HG03159 (cell line): ENCODE results near the gene MT1G.
"Not testable (repeated sequence)": the region's sequence is repeated elsewhere in the genome, so short reads cannot be mapped to it uniquely, and the experiment has no call there.

Source experiments
- ATAC-seq: cut with Tn5 transposase; IDR thresholded peaks from one replicate; pipeline ENCODE4 v1.9.1; 2021; ENCODE audit warnings: mild to moderate bottlenecking, moderate library complexity; ENCODE audit not compliant: unreplicated experiment

Gene MT1G

DNA sequence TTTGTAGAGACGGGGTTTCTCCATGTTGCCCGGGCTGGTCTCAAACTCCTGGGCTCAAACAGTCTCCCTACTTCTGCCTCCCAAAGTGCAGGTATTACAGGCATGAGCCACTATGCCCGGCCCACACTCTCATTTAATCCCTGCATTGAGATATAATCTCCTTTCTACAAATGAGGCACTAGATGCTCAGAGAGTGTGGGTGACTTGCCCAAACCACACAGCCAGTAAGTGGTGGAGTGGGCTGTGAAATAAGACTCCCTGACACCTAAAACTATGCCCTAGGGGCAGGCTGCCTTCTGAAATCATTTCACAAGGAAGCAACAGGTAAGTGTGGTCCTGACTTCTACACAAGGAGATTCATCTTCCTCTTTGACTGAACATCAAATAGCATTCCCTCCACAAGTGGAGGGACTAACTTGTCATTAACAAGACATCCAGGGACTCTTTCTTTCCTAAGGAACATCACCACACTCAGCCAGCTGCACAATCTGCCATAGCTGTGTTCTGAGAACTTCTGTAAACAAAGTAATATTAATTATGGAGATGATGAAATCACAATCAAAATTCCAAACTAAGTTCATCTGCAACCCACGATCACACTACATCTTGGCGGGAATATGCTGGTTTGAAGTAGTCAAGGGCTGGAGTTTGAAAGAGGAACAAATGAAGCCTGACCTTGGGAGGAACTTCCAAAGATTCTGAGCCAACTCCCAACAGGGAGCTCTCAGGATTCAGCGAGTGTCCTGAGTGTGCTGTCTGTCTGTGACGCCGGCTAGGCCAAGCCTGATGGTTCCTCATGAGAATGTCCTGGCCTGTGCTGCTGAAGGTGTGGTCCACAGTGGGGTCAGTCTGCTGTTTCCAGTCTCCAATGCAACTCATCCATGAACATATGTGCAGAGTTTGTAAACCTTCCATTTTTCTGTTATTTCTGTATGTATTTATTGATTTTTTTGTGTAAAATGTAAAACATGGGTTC, 2.3 kb downstream of the MT1G start:
- ATAC-seq, result not testable (repeated sequence)

DNA sequence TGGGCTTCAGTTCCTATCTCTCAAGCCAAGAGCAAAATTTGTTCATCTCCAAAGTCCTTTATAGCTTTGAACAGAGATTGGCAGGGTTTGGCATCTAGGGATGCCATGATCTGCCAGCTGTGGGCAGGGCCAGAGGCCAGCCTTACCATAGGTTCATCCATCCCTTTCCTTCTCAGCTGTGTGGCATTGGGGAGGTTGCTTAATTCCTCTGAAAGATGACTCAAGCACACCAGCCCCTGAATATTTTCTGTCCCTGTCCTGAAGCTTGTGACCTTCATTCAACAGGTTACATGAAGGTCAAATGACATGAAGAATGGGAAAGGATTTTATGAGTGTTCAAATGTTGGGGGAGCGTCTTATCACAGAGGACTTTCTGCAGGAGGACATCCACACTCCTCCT, 3.4 kb downstream of the MT1G start:
- no peak for ATAC-seq

DNA sequence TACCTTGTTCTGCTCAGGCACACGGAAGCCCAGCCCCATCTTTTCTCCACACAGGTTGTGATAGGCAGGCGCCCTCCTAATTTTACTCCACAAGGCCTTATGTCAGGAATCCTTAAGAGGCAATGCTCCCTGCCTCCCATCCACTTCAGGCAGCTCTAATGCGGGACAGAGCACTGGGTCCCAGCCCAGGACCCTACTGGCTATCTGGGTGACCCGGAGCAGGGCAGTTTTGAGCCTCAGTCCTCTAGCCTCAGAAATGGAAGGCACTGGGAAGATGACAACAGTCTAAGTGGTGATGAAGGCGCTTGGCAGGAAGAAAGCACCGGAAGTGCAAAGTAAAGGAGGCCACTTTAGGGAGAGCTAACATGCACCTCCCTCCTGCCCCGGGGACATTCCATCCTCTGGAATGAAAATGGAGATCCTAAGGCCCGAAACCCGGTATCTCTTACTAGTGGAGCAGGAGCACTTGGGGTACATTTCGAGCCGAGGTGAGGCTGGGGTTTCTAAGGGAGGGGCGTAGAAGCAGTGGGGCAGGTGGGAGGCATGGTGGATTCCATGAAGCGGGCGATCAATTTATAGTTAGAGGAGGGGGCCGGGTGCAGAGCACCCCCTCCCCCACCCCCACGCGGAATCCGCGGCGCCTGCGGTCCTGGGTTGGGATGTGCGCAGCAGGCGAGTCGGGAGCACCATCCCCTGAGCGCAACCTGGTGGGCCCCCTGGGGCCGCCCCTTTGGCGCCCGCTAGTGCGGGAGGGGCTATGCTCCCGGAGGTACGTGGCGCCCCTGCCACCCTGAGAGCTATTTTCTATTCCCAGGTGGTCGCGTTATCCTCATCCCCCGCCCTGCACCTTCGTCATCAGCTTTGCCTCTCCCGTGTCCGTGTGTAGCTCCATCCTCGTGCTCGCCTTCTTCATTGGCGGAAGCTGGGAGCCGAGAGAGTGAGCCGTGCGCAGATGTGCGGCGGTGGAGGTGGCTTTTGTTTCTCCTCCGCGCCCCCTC, 5.2 kb downstream of the MT1G start:
- ATAC-seq, result no peak

DNA sequence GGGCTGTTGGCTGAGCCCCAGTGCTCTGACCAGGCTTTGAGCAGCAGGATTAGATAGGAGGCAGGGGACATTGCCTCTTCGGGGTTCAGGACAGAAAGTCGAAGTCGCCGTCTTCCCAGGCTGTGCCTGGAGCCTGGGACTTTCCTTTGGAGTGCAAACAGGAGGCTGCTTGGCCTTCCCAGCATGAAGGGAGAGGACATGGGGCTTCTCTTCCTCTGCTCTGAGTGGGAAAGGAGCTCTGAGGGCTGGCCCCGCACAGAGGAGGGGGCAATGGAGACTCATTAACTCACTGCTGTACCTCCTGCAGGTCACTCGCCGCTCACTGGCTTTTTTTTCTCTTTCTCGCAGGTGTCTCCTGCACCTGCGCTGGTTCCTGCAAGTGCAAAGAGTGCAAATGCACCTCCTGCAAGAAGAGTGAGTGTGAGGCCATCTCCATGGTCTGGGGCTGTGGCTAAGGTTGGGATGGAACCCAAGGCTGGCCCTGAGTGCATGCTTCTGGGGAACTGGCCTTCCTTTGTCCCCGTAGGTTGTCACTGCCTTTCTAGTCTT, 9.5 kb downstream of the MT1G start:
- no peak for ATAC-seq

DNA sequence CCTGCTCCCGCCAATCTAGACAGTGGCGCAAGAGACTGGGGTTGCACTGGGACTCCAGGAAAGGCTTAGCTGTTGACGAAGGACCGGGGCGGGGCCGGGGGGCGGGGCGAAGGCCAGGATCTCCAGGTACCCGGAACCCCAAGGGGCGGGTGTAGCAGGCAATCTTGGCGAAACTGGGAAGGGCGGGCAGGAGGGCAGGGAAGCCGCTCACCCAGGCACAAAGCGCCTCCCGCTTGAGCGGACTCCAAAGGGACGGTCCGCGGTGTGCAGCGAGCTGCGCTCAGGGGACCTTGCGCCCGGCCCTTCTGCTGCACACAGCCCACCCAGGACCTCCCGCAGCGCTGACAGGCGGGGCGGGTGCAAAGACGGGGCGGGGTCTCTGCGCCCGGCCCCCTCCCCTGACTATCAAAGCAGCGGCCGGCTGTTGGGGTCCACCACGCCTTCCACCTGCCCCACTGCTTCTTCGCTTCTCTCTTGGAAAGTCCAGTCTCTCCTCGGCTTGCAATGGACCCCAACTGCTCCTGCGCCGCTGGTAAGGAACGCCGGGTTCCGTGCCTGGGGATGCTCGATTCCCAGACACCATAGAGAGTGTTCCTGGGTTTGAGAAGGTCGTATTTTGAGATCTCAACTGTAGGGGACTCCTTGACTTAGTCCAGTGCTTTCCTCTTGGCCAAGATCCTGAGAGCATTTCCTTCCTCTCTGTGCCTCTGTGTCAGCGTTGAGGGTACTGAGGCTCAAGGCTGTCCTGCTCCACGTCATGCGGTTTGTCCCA, 10.1 kb downstream of the MT1G start, which contains the start of gene MT1F:
MT1F (plus strand) TSS at position 405 of the 772 bp plus-strand sequence; CDS start at position 505, 100 bp downstream.
- ATAC-seq, result peak; percentile 57

DNA sequence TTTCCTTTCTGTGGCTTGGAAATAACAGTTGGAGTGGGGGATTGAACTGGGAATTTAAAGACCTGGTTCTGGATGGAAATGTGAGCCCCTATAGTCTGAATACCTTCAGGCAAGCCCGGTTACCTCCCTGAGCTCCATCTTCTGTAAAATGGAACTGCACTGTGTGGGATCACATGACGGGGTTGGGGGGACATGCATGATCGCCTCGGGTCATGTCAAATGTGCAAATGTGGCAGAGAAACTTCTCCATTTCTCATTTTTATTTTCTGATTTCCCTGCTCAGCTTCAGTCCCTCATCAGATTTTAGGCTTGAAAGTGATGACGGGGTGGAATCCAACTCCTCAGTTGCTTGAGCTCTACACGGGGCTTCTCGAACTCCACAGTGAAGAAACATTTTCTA, 14.6 kb downstream of the MT1G start:
- ATAC-seq, result no peak

DNA sequence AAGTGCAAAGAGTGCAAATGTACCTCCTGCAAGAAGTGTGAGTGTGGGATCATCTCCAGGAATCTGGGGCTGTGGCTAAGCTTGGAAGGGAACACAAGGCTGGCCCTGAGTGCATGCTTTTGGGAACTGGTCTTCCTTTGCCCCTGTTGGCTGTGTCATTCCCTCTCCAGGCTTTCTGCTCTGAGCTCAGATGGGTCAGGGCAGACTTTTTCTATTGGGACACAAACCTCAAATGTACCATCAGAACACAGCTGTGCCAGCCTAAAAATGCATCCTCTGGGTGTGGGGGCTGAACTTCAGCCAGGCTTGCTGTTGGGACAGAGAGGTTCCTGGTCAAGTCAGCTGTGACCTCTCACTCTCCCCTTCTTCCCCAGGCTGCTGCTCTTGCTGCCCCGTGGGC, 15.3 kb downstream of the MT1G start:
- ATAC-seq, result no peak

DNA sequence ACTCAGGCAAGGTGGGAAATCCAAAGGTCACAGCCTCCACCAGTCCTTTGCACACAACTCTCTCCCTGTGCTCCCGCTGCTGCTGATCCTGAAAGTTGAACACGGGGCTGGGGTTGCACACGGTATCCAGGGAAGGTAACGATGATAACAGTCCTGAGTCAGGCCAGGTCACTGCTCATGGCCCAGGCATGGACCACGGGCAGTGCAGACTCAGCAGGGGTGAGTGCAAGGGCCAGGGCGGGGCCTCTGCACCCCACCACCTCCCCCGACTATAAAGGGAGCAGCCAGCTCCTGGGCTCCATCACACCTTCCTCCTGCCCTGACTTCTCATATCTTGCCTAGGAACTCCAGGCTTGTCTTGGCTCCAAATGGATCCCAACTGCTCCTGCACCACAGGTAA, 16.3 kb downstream of the MT1G start, which contains the start of gene MT1B:
MT1B (plus strand) TSS at position 301 of the 400 bp plus-strand sequence; CDS start at position 369, 68 bp downstream.
- ATAC-seq, result no peak

DNA sequence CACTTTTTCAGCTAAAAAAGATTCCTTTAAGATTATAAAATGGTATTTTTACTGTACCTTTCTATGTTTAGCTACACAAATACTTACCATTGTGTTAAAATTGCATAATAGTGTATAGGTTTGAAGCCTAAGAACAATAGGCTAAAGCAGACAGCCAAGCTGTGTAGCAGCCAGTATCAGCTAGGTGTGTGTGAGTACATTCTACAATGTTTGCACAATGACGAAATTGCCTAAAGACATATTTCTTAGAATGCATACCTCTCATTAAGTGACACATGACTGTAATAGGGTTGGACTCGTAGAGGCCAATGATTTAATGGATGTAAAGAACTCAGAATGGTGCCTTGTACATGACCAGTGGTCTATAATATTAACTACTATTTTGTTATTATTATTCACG, 18.0 kb downstream of the MT1G start:
- no peak for ATAC-seq

DNA sequence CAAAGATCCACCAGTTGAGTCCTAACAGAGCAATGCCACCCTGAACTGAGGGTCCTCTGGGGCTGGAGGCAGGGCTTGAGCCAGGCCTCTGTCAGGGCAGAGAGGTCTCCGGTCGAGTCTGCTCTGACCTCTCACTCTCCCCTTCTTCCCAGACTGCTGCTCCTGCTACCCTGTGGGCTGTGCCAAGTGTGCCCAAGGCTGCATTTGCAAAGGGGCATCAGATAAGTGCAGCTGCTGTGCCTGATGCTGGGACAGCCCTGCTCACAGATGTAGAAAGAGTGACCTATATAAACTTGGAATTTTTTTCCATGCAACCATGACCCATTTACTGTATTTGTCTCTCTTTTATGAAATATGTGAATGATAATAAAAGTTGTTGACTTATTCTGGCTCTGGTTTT, 18.6 kb downstream of the MT1G start:
- ATAC-seq, result no peak

DNA sequence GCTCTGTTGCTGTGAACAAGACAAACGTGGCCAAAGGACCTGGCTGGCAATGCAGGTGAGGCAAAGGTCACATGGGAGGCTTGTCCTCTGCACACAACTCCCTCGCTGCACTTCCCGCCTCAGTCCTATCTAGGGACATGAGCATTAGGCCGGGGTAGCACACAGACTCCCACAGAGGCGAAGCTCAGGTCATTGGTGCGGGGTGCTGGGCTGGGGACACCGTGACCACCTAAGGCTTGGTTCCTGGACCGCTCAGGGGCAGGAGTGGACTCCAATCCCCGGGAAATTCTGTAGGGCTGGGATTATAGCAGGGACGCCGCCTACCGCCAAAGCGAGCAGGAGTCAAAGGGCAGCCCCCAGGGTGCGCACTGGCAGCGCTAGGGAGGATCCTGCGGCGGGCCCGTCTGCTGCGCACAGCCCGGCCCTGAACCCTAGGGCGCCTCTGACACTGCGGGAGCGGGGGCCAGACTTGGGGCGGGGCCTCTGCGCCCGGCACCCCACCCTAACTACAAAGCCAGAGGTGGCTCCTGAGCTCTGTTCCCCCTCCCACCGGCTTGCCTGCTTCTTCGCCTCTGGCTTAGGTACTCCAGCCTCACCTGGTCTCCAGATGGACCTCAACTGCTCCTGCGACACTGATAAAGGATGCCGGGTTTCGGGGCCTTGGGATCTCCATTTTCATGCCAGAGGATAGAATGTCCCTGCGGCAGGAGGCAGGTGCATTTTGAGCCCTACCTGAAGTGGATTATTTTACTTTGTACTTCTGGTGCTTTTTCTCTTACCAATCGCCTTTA, 20.0 kb downstream of the MT1G start:
- ATAC-seq, result no peak

DNA sequence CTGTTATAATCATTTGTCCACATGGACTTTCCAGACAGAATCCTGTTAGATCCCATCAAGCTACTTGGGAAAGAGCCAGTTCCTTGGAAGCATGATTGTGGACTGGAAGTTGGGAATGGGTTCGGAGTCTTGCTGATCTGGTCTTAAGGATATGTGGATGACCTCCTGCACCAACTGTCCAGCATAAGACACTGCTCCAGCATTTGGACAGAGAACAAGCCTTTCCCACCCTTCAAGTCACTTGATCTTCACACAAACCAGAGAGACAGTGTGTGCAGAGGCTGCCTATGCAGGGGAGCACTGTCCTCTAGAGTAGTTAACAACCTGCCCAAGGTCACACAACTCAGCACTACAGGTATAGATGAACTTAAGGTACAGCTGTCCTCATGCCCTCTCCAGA, 22.0 kb downstream of the MT1G start:
- ATAC-seq, result no peak

DNA sequence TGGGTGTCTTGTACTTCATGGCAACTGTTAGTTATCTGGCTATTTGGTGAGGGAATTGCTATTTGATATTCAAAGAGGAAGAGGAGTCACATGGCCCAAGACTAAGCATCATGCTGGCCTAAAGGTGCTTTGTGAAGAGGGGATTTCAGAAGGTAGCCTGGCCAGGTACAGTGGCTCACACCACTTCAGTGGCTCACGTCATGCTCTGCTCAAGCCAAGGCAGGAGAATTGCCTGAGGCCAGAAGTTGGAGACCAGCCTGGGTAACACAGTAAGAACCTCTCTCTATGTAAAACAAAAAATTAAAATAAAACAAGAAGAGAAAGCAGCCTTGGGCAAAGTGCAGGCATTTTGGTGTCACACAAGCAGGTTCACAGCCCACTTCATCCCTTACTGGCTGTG, 22.6 kb downstream of the MT1G start:
- no peak for ATAC-seq

DNA sequence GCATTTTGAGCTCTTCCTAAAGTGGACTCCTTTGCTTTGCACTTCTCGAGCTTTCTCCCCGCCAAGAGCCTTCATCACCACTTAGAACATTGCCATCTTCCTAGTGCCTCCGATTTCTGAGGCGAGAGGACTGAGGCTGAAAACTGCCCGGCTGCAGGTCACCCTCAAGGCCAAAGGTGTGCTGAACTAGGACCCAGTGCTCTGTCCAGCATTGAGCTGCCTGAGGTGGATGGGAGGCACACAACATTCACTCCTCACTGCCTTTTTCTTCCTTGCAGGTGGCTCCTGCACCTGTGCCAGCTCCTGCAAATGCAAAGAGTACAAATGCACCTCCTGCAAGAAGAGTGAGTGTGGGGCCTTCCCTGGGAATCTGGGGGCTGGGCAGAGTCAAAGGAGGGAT, 24.0 kb downstream of the MT1G start:
- ATAC-seq, result no peak

DNA sequence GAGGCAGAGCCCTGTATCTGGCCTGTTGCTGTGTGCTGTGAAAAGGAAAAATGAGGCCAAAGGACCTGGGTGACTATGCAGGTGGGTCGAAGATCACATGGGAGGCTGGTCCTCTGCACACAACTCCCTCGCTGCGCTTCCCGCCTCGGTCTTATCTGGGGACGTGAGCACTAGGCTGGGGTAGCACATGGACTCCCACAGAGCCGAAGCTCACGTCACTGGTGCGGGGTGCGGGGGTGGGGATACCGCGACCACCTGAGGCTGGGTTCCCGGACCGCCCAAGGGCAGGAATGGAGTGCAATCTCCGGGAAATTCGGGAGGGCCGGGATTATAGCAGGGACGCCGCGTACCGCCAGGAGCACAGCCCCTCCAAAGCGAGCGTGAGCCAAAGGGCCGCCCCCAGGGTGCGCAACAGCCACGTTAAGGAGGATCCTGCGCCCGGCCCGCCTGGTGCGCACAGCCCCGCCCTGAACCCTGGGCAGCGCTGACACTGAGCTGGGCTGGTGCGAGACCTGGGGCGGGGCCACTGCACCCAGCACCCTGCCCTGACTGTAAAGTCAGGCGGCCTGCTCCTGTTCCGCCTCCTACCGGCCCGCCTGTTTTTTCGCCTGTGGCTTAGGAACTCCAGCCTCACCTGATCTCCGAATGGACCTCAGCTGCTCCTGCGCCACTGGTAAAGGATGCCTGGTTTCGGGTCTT, 24.6 kb downstream of the MT1G start:
- ATAC-seq, result no peak

DNA sequence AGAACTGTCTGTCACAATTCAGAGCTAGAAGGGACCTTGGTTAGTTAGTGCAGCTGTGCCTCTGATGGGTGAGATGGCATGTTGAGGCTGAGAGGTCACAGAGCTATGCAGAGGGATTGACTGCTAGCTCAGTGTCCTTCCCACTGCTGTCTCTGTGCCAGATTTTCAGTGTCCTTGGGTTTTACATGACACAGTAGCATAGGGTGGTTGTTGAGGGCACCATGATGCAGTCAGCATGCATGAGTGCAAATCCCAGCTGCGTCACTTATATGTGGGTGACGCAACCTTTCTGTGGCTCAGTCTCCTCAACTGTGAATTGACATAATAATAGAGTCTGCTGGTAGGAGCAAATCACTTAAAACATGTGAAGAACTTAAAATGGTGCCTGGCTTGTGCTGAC, 26.7 kb downstream of the MT1G start:
- no peak for ATAC-seq

DNA sequence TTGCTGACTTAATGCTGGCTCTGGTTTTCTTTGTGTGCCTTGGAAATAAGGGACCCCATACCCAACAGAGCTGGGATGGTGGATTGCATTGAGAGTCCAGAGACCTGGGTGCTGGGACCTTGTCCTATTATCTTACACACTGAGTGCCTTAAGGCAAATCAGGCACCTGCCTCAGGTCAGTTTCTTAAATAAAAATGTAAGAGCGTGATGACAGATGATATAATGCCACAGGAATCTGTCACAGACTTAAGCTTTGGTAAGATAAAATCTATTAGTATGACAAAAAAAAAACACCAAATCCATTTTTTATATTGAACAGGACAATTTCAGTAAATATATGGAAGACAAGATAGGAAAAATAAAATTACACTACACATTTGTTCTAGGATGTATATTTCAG, 27.8 kb downstream of the MT1G start:
- no peak for ATAC-seq

DNA sequence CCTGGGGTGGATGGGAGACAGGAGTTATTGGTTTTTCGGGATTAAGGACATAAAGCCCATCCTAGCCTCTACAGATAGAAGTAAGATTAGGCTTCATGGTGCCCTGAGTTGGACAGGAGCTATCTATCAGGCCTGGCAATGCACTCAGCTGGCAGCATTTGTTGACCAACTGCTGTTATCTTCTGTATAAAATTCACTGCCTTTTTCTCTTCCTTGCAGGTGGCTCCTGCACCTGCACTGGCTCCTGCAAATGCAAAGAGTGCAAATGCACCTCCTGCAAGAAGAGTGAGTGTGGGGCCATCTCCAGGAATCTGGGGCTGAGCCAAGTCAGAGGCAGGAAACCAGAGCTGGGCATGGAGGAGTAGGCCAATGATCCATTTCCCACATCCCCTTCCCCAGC, 28.8 kb downstream of the MT1G start:
- ATAC-seq, result no peak
